ENCODE data around the gene KNTC1.

GRCh38 chr12:122545855-122546254 lies 18.8 kb downstream of the KNTC1 start:
- TF ChIP-seq CTCF (IDR thresholded peaks at IDR 0.05) (no peak), EZH2 (IDR thresholded peaks at IDR 0.05) (no peak)
